T1000 (cell line): ENCODE measurements around the gene MTMR11.

ENCODE experiments used
- DNase-seq: peaks from one replicate; lab custom pipeline; 2025; ENCODE audit warnings: mixed read lengths; lab: John Stamatoyannopoulos, UW

The MTMR11 gene

GRCh38 chr1:149936992-149937705, 470 bp upstream of the MTMR11 start:
- no peak for DNase-seq

- DNase-seq: no peak
Measured at GRCh38 chr1:149934356-149934755, 2.3 kb downstream of the MTMR11 start.

- no peak for DNase-seq
Measured at GRCh38 chr1:149933208-149933607, 3.5 kb downstream of the MTMR11 start.

GRCh38 chr1:149932474-149932873, 4.2 kb downstream of the MTMR11 start:
- DNase-seq: no peak

GRCh38 chr1:149931212-149931790, 5.4 kb downstream of the MTMR11 start:
- no peak for DNase-seq

- no peak for DNase-seq
Measured at GRCh38 chr1:149929856-149930255, 6.8 kb downstream of the MTMR11 start.

GRCh38 chr1:149928401-149928724, 8.3 kb downstream of the MTMR11 start:
- DNase-seq: no peak

GRCh38 chr1:149927563-149928400, 8.9 kb downstream of the MTMR11 start, which contains the start of gene SF3B4:
Gene SF3B4, minus strand, starts transcription at chr1:149927803. Its CDS starts 44 bp downstream, at chr1:149927759.
- DNase-seq: peak; percentile 86

GRCh38 chr1:149927056-149927562, 9.6 kb downstream of the MTMR11 start:
- no peak for DNase-seq

- DNase-seq: no peak
Measured at GRCh38 chr1:149926296-149926695, 10.4 kb downstream of the MTMR11 start.

GRCh38 chr1:149925751-149926150, 10.9 kb downstream of the MTMR11 start:
- no peak for DNase-seq

GRCh38 chr1:149925345-149925744, 11.3 kb downstream of the MTMR11 start:
- no peak for DNase-seq

GRCh38 chr1:149923626-149924025, 13.1 kb downstream of the MTMR11 start:
- no peak for DNase-seq

GRCh38 chr1:149917571-149918144, 19.0 kb downstream of the MTMR11 start, which contains the start of gene SV2A:
Gene SV2A, minus strand, starts transcription at chr1:149917844. Its CDS starts 4,004 bp downstream, at chr1:149913840.
- peak; percentile 44 for DNase-seq

GRCh38 chr1:149916898-149917252, 19.8 kb downstream of the MTMR11 start:
- DNase-seq: no peak

GRCh38 chr1:149916193-149916897, 20.3 kb downstream of the MTMR11 start:
- DNase-seq: no peak

- DNase-seq: no peak
Measured at GRCh38 chr1:149915429-149916192, 21.1 kb downstream of the MTMR11 start.

GRCh38 chr1:149914545-149914944, 22.1 kb downstream of the MTMR11 start:
- DNase-seq: no peak

GRCh38 chr1:149906570-149907075, 30.1 kb downstream of the MTMR11 start:
- DNase-seq: no peak

GRCh38 chr1:149903836-149904491, 32.7 kb downstream of the MTMR11 start:
- no peak for DNase-seq
